Thymus (tissue), 11 donors: Measurements from ENCODE around the gene UCK1. TPM values are rescaled to one million over a fixed set of nuclear protein-coding genes. Genes with fewer than 3 reads are reported as not detected.

Experiments
- DNase-seq, 9 donors: peaks; one replicate each; pipeline ENCODE4 v3.0.0-alpha.2; 2013; ENCODE audit warnings: low spot score in 9 of 9, low read depth in 6 of 9, missing footprints in 1 of 9
- H3K27ac ChIP-seq, 2 donors: one replicate each; pipeline ENCODE4 v1.5.1; 2013; ENCODE audit warnings: control low read depth in 1 of 2, low read depth in 1 of 2, low read length in 1 of 2, mild to moderate bottlenecking in 1 of 2, moderate library complexity in 1 of 2
- H3K27me3 ChIP-seq, 2 donors: one replicate each; pipeline ENCODE4 v1.5.1; 2013; ENCODE audit warnings: low read length in 1 of 2; ENCODE audit not compliant: control insufficient read depth in 2 of 2, insufficient read depth in 1 of 2
- H3K36me3 ChIP-seq, 2 donors: one replicate each; pipeline ENCODE4 v1.5.1; 2013; ENCODE audit warnings: low read length in 1 of 2, mild to moderate bottlenecking in 1 of 2, moderate library complexity in 1 of 2; ENCODE audit not compliant: control insufficient read depth in 2 of 2, insufficient read depth in 2 of 2
- H3K4me1 ChIP-seq, 2 donors: one replicate each; pipeline ENCODE4 v1.5.1; 2013; ENCODE audit warnings: low read length in 2 of 2; ENCODE audit not compliant: control insufficient read depth in 2 of 2, insufficient read depth in 2 of 2
- H3K4me3 ChIP-seq, 2 donors: one replicate each; pipeline ENCODE4 v1.5.1; 2013; ENCODE audit warnings: low read length in 2 of 2, control low read depth in 1 of 2, mild to moderate bottlenecking in 1 of 2
- H3K9me3 ChIP-seq, 2 donors: one replicate each; pipeline ENCODE4 v1.5.1; 2013; ENCODE audit warnings: low read length in 1 of 2, mild to moderate bottlenecking in 1 of 2; ENCODE audit not compliant: control insufficient read depth in 2 of 2, insufficient read depth in 1 of 2
- WGBS: extraction: QIAGEN DNeasy Blood & Tissue Kit; methylation state at CpG from one replicate; pipeline ENCODE4 v1.1.7; 2013; 5-methylcytosine and 5-hydroxymethylcytosine counted together
- polyA plus RNA-seq: library from polyadenylated mRNA; stranded (reverse); fragments of 200-250 nt; gene quantifications from one replicate; pipeline ENCODE4 v1.2.3, GENCODE V29; 2013
- total RNA-seq: library from RNA; stranded (reverse); fragments of 120-200 nt; gene quantifications from one replicate; pipeline ENCODE4 v1.2.4, GENCODE V29; 2013
- donor health status: healthy.

The UCK1 gene
- total and polyA plus RNA-seq, 2 donors, result 24.7 to 24.9 TPM

DNA sequence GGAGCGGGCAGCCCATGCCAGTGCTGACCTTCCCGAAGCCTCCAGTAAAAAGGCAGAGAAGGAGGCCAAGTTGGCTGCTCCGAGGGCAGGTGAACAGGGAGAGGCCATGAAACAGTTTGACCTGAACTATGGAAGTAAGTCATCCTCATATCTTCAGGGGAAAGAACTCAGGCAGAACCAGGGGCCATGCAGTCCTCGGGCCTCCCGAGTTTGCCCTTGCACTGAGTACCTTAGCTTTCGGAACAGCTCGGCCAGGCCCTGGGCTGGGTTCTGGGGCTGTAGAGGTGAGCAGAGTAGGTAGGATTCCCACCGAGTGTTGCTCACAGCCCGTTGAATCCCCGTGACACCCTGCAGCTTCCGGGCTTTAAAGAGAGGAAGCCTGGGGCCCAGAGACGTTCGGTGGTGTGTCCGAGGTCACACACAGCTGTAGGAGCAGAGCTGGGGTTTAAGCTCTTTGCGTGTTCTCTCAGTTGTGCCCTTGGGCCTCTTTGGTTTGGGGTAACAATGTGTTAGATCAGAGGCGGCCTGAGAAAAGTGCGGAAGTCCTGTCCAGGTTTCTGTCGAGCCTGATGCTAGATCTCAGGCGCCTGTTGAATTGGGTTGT is 53.1 kb downstream of the UCK1 start:
- 98% methylated on average over 19 of the region's 19 CpGs for WGBS
- no peaks in the 10 kb centered on the region for H3K27me3 ChIP-seq
- peaks cover 95 to 97% of the 10 kb centered on the region in 2 donors for H3K36me3 ChIP-seq
- no peaks in the 10 kb centered on the region for H3K4me1 ChIP-seq
- no peak for DNase-seq
- peaks cover 0 to 1% of the 10 kb centered on the region in 2 donors for H3K9me3 ChIP-seq
- no peak overlapping the region for H3K27ac ChIP-seq
- no peak overlapping the region for H3K4me3 ChIP-seq

DNA sequence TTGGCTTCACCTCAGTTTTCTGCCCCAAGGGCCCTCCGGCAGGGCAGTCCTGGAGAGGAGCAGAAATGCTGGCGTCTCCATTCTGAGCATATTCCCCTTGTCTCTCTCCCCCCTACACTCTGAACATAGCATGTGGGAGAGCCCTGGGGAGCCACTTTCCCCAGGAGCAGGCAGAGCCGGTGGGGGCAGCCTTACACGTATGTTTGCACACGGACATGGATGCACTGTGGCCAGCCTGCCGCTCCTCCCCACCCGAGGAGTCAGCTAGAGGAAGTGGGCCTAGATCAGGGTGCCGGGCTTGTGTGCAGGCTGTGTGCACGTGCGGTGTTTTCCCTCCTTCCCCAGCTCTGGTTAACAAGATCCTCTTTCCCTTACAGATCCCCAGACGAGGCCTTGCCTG is 53.7 kb downstream of the UCK1 start:
- 96% methylated on average over 11 of the region's 11 CpGs for WGBS
- Histone ChIP-seq H3K27me3 (no peaks in the 10 kb centered on the region), H3K27ac (no peak overlapping the region), H3K36me3 (peaks cover 91 to 96% of the 10 kb centered on the region in 2 donors), H3K9me3 (peaks cover 0 to 1% of the 10 kb centered on the region in 2 donors), H3K4me1 (no peaks in the 10 kb centered on the region), H3K4me3 (no peak overlapping the region)
- DNase-seq, result no peak

DNA sequence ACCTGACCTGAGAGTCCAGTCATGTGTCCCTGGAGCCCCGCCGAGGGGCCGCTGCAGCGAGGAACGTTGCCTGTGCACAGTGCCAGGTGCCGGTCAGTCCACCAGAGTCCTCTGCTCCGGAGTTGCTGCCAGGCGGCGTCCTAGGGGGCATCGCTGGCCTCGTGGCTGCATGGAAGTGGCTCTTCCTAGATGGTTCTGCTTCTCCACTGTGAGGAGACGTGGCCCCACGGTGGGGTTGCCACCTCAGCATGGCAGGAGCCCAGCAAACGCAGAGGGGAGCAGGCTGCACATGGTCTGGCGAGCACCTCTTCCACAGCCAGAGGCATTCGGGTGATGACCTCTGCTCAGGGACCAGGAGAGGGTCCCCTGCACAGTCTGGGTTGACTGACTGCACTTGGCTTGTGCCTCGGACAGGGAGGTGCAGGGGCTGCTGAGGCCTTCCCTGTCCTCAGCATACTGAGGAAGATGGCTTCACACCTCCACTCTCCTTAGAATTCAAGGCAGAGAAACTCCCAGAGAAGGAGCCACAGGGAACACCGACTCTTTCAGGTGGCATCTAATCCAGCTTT is 54.2 kb downstream of the UCK1 start:
- H3K27ac ChIP-seq, result no peak overlapping the region
- H3K9me3 ChIP-seq, result peaks cover 0 to 1% of the 10 kb centered on the region in 2 donors
- H3K27me3 ChIP-seq, result no peaks in the 10 kb centered on the region
- peaks cover 86 to 95% of the 10 kb centered on the region in 2 donors for H3K36me3 ChIP-seq
- no peak overlapping the region for H3K4me3 ChIP-seq
- no peak for DNase-seq
- WGBS, result 97% methylated on average over 18 of the region's 18 CpGs
- no peaks in the 10 kb centered on the region for H3K4me1 ChIP-seq

DNA sequence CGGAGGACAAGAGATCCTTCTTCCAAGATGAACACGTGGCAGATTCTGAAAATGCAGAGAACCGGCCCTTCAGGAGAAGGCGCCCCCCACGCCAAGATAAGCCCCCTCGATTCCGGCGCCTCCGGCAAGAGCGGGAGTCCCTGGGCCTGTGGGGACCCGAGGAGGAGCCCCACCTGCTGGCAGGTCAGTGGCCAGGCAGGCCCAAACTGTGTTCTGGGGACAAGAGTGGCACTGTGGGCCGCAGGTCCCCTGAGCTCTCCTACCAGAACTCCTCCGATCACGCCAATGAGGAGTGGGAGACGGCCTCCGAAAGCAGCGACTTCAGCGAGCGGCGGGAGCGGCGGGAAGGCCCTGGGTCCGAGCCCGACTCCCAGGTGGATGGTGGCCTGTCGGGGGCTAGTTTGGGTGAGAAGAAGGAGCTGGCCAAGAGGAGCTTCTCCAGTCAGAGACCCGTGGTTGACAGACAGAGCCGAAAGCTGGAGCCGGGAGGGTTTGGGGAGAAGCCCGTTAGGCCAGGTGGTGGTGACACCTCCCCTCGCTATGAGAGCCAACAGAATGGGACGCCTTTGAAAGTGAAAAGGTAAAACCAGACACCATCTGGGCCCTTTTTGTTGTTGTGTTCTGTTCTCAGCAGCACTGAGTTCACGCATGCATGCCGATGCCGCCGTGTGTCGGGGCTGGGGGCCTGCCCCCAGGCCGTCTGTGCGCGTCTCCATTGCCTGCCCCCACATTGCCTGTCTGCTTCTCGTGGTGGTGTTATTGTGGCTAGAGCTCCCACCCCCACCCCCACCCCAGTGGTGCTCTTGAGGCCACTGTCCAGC is 54.9 kb downstream of the UCK1 start:
- Histone ChIP-seq H3K4me1 (no peaks in the 10 kb centered on the region), H3K36me3 (peaks cover 83 to 94% of the 10 kb centered on the region in 2 donors), H3K9me3 (peaks cover 0 to 1% of the 10 kb centered on the region in 2 donors), H3K27me3 (no peaks in the 10 kb centered on the region), H3K4me3 (no peak overlapping the region), H3K27ac (no peak overlapping the region)
- 97% methylated on average over 40 of the region's 40 CpGs for WGBS
- DNase-seq, result no peak

DNA sequence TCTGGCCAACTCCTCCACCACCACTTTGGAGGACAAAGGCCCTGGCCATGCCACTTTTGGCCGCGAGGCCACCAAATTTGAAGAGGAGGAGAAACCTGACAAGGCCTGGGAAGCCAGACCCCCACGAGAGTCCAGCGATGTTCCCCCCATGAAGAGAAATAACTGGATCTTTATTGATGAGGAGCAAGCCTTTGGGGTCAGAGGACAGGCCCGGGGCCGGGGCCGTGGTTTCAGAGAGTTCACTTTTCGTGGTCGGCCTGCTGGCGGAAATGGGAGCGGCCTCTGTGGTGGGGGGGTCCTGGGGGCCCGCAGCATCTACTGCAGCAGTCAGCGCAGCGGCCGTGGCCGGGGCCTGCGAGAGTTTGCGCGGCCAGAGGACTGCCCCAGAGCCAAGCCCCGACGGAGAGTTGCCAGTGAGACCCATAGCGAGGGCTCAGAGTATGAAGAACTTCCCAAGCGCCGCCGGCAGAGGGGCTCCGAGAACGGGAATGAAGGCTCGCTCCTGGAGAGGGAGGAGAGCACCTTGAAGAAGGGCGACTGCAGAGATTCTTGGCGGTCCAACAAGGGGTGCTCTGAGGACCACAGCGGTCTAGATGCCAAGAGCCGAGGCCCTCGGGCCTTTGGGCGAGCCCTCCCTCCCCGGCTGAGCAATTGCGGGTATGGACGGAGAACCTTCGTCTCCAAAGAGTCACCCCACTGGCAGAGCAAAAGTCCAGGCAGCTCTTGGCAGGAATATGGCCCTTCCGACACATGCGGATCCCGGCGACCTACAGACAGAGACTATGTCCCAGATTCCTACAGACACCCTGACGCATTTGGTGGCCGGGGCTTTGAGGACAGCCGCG is 55.7 kb downstream of the UCK1 start:
- H3K27me3 ChIP-seq, result no peaks in the 10 kb centered on the region
- DNase-seq, result no peak
- H3K4me3 ChIP-seq, result no peak overlapping the region
- no peaks in the 10 kb centered on the region for H3K4me1 ChIP-seq
- peaks cover 86 to 97% of the 10 kb centered on the region in 2 donors for H3K36me3 ChIP-seq
- H3K9me3 ChIP-seq, result peaks cover 0 to 3% of the 10 kb centered on the region in 2 donors
- no peak overlapping the region for H3K27ac ChIP-seq
- 97% methylated on average over 46 of the region's 46 CpGs for WGBS

DNA sequence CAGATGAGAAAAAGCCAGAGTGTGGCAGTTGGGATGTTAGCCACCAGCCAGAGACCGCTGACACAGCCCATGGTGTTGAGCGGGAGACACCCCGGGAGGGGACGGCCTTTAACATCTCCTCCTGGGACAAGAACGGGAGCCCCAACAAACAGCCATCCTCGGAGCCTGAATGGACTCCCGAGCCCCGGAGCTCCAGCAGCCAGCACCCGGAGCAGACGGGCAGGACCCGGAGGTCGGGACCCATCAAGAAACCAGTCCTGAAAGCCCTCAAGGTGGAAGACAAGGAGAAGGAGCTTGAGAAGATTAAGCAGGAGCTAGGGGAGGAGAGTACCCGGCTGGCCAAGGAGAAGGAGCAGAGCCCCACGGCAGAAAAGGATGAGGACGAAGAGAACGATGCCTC is 56.4 kb downstream of the UCK1 start:
- WGBS, result 97% methylated on average over 16 of the region's 16 CpGs
- DNase-seq, result no peak
- Histone ChIP-seq H3K27me3 (no peaks in the 10 kb centered on the region), H3K36me3 (peaks cover 86 to 97% of the 10 kb centered on the region in 2 donors), H3K4me1 (no peaks in the 10 kb centered on the region), H3K4me3 (no peak overlapping the region), H3K27ac (no peak overlapping the region), H3K9me3 (peaks cover 0 to 3% of the 10 kb centered on the region in 2 donors)

DNA sequence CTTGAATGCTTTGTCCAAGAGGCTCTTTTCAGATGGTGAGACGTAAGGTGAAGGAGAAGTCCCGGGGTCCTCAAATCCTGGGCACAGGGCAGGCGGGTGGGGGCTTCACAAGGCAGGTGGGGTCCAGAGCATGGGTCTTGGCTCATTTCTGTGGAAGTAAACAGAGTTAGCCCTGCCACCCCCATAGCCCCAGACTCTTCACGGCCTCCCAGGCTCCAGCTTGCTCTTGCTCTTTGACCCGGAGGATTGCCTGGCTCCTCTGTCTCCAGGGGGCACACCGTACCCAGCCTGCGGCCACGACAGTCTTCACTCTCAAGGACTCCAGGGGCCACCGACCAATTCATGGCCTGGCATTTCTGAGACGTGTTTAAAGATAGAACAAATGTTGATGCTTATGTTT is 57.2 kb downstream of the UCK1 start:
- peaks cover 85 to 97% of the 10 kb centered on the region in 2 donors for H3K36me3 ChIP-seq
- DNase-seq, result no peak
- WGBS, result 98% methylated on average over 10 of the region's 10 CpGs

More for the DNA sequence above, 57.2 kb downstream of the UCK1 start:
- Histone ChIP-seq H3K4me3 (no peak overlapping the region), H3K27me3 (no peaks in the 10 kb centered on the region), H3K9me3 (peaks cover 0 to 3% of the 10 kb centered on the region in 2 donors), H3K27ac (no peak overlapping the region), H3K4me1 (no peaks in the 10 kb centered on the region)
